H9 (cell line): Measurements from ENCODE around the gene CCDC40. TPM values are rescaled to one million over a fixed set of nuclear protein-coding genes. Genes with fewer than 3 reads are reported as not detected.

Experiments
- DNase-seq: peaks from one replicate; pipeline ENCODE4 v3.0.0-alpha.2; 2017
- H2AFZ ChIP-seq: one replicate; pipeline ENCODE4 v1.6.1; 2013; ENCODE audit warnings: mild to moderate bottlenecking, low read length, control low read depth, moderate library complexity
- H2AK5ac ChIP-seq: 2 replicates; pipeline ENCODE4 v1.6.1; 2013; ENCODE audit warnings: low read length, control low read depth, mixed read lengths; ENCODE audit not compliant: insufficient read length
- H2BK120ac ChIP-seq: one replicate; pipeline ENCODE4 v1.6.1; 2013; ENCODE audit warnings: low read depth, mild to moderate bottlenecking, low read length, control low read depth, inconsistent platforms; ENCODE audit not compliant: poor library complexity, severe bottlenecking
- H2BK12ac ChIP-seq: 2 replicates; pipeline ENCODE4 v1.6.1; 2013; ENCODE audit warnings: low read length, control low read depth, mixed read lengths, low read depth; ENCODE audit not compliant: insufficient read length
- H2BK15ac ChIP-seq: 2 replicates; pipeline ENCODE4 v1.6.1; 2013; ENCODE audit warnings: low read depth, low read length, control low read depth
- H2BK20ac ChIP-seq: one replicate; pipeline ENCODE4 v1.6.1; 2013; ENCODE audit warnings: low read depth, mild to moderate bottlenecking, low read length, control low read depth, inconsistent platforms; ENCODE audit not compliant: poor library complexity, severe bottlenecking
- H2BK5ac ChIP-seq: 2 replicates; pipeline ENCODE4 v1.6.1; 2013; ENCODE audit warnings: low read length, control low read depth, mixed read lengths; ENCODE audit not compliant: insufficient read length
- H3K14ac ChIP-seq: 2 replicates; pipeline ENCODE4 v1.6.1; 2013; ENCODE audit warnings: low read length, control low read depth; ENCODE audit not compliant: insufficient read depth
- H3K18ac ChIP-seq: 2 replicates; pipeline ENCODE4 v1.6.1; 2013; ENCODE audit warnings: low read depth, mild to moderate bottlenecking, mixed read lengths, low read length, control low read depth; ENCODE audit not compliant: insufficient read length
- H3K23ac ChIP-seq: 2 replicates; pipeline ENCODE4 v1.6.1; 2013; ENCODE audit warnings: low read length, control low read depth, mixed read lengths, low read depth; ENCODE audit not compliant: insufficient read length
- H3K23me2 ChIP-seq: 2 replicates; pipeline ENCODE4 v1.6.1; 2013; ENCODE audit warnings: low read depth, mild to moderate bottlenecking, mixed read lengths, low read length, control low read depth; ENCODE audit not compliant: insufficient read length, poor library complexity, severe bottlenecking
- H3K27ac ChIP-seq: 2 replicates; pipeline ENCODE4 v1.5.1; 2013; ENCODE audit warnings: low read length, control low read depth, mixed read lengths, low read depth; ENCODE audit not compliant: insufficient read length
- H3K27me3 ChIP-seq: 2 replicates; pipeline ENCODE4 v1.6.1; 2013; ENCODE audit warnings: low read length, control low read depth, inconsistent platforms; ENCODE audit not compliant: insufficient read depth
- H3K4ac ChIP-seq: 2 replicates; pipeline ENCODE4 v1.6.1; 2013; ENCODE audit warnings: low read depth, mild to moderate bottlenecking, control low read depth, inconsistent platforms, low read length, moderate library complexity
- H3K4me1 ChIP-seq: 2 replicates; pipeline ENCODE4 v1.6.1; 2013; ENCODE audit warnings: low read length, control low read depth, inconsistent platforms; ENCODE audit not compliant: insufficient read depth
- H3K4me2 ChIP-seq: 2 replicates; pipeline ENCODE4 v1.6.1; 2013; ENCODE audit warnings: low read length, control low read depth, mixed read lengths; ENCODE audit not compliant: insufficient read length, insufficient read depth
- H3K56ac ChIP-seq: 2 replicates; pipeline ENCODE4 v1.6.1; 2013; ENCODE audit warnings: low read depth, mild to moderate bottlenecking, mixed read lengths, low read length, control low read depth; ENCODE audit not compliant: insufficient read length
- H3K79me1 ChIP-seq: 2 replicates; pipeline ENCODE4 v1.6.1; 2013; ENCODE audit warnings: low read depth, mild to moderate bottlenecking, moderate library complexity, low read length, control low read depth, inconsistent platforms; ENCODE audit not compliant: insufficient read depth, poor library complexity, severe bottlenecking
- H3K79me2 ChIP-seq: 2 replicates; pipeline ENCODE4 v1.6.1; 2013; ENCODE audit warnings: low read length, control low read depth, inconsistent platforms; ENCODE audit not compliant: insufficient read depth
- H3K9ac ChIP-seq: 2 replicates; pipeline ENCODE4 v1.6.1; 2013; ENCODE audit warnings: low read length, control low read depth, mixed read lengths; ENCODE audit not compliant: insufficient read length; ENCODE audit errors: extremely low read depth
- H3K9me3 ChIP-seq: one replicate; pipeline ENCODE4 v1.6.1; 2013; ENCODE audit warnings: low read depth, low read length, inconsistent platforms; ENCODE audit not compliant: control insufficient read depth
- H3T11ph ChIP-seq: one replicate; pipeline ENCODE4 v1.6.1; 2013; ENCODE audit warnings: mild to moderate bottlenecking, low read length, control low read depth, inconsistent platforms
- H4K20me1 ChIP-seq: one replicate; pipeline ENCODE4 v1.6.1; 2013; ENCODE audit not compliant: control insufficient read depth, insufficient read length, insufficient read depth
- H4K5ac ChIP-seq: 2 replicates; pipeline ENCODE4 v1.6.1; 2013; ENCODE audit warnings: low read depth, mild to moderate bottlenecking, mixed read lengths, low read length, control low read depth; ENCODE audit not compliant: insufficient read length
- H4K8ac ChIP-seq: replicated peaks from 2 replicates; pipeline ENCODE4 v1.6.1; 2013; ENCODE audit warnings: low read length, control low read depth, mixed read lengths, low read depth; ENCODE audit not compliant: insufficient read length
- H4K91ac ChIP-seq: 2 replicates; pipeline ENCODE4 v1.6.1; 2013; ENCODE audit warnings: low read depth, mild to moderate bottlenecking, moderate library complexity, mixed read lengths, low read length, control low read depth; ENCODE audit not compliant: insufficient read length
- H3K27ac Mint-ChIP-seq, 3 experiments: 2 replicates in 2 of 3; 3 replicates in 1 of 3; pipeline ENCODE4 v1.8.0; 2020 to 2021; ENCODE audit warnings: mixed read lengths in 3 of 3, mild to moderate bottlenecking in 1 of 3, moderate library complexity in 1 of 3
- H3K27me3 Mint-ChIP-seq: 2 replicates; pipeline ENCODE4 v1.8.0; 2021; ENCODE audit warnings: low read depth, mild to moderate bottlenecking, moderate library complexity, mixed read lengths
- H3K36me3 Mint-ChIP-seq, 3 experiments: 2 replicates in 2 of 3; 3 replicates in 1 of 3; pipeline ENCODE4 v1.8.0; 2020 to 2021; ENCODE audit warnings: low read depth in 3 of 3, mixed read lengths in 3 of 3; ENCODE audit not compliant: insufficient read depth in 1 of 3
- H3K4me1 Mint-ChIP-seq, 2 experiments: 2 replicates each; pipeline ENCODE4 v1.8.0; 2020; ENCODE audit warnings: mixed read lengths in 2 of 2
- H3K4me3 Mint-ChIP-seq, 2 experiments: 2 replicates in 1 of 2; 3 replicates in 1 of 2; pipeline ENCODE4 v1.8.0; 2020 to 2021; ENCODE audit warnings: mild to moderate bottlenecking in 2 of 2, mixed read lengths in 2 of 2, moderate library complexity in 1 of 2
- H3K9me3 Mint-ChIP-seq, 2 experiments: 2 replicates in 1 of 2; 3 replicates in 1 of 2; pipeline ENCODE4 v1.8.0; 2020; ENCODE audit warnings: mild to moderate bottlenecking in 2 of 2, mixed read lengths in 2 of 2, moderate library complexity in 1 of 2
- CTCF ChIP-seq: fragments of 200-600 bp; sonication (generic); conservative IDR thresholded peaks from 3 replicates; pipeline ENCODE4 v1.8.0; 2021; ENCODE audit warnings: antibody characterized with exemption, mild to moderate bottlenecking
- WGBS: extraction: QIAGEN DNeasy Blood & Tissue Kit; methylation state at CpG from one replicate; pipeline ENCODE4 v1.1.7; 2013; ENCODE audit warnings: missing lambda C conversion rate, low lambda C conversion rate, mixed read lengths; ENCODE audit not compliant: insufficient read length; ENCODE audit errors: extremely low coverage; 5-methylcytosine and 5-hydroxymethylcytosine counted together
- total RNA-seq: library from RNA; stranded (reverse); gene quantifications from 2 replicates; pipeline ENCODE4 v1.2.1, GENCODE V29; 2021

CCDC40 gene
- total RNA-seq, 1 experiment from 2014 or later = 8.9 TPM

GRCh38 chr17:80000136-80000535 lies 36.3 kb upstream of the CCDC40 start:
- Mint-ChIP-seq H3K9me3 (no peaks in the 10 kb centered on the region), H3K4me1 (peaks cover 6 to 10% of the 10 kb centered on the region in 2 experiments), H3K4me3 (no peak overlapping the region), H3K36me3 (peaks cover 22 to 34% (median 31%) of the 10 kb centered on the region in 3 experiments), H3K27ac (no peak overlapping the region), H3K27me3 (no peaks in the 10 kb centered on the region)
- H2BK5ac ChIP-seq = no peak overlapping the region
- H4K91ac ChIP-seq = no peak overlapping the region
- no peaks in the 10 kb centered on the region for H3K79me1 ChIP-seq
- no peaks in the 10 kb centered on the region for H3K23me2 ChIP-seq
- H4K20me1 ChIP-seq = no peaks in the 10 kb centered on the region
- no peak overlapping the region for H3K18ac ChIP-seq
- no peak overlapping the region for H4K5ac ChIP-seq
- no peak overlapping the region for H2AK5ac ChIP-seq
- H3K4ac ChIP-seq = no peak overlapping the region
- no peak overlapping the region for H3K23ac ChIP-seq
- H3T11ph ChIP-seq = no peak overlapping the region
- no peak overlapping the region for H2BK15ac ChIP-seq
- H2AFZ ChIP-seq = no peak overlapping the region
- H3K4me1 ChIP-seq = no peaks in the 10 kb centered on the region
- TF ChIP-seq CTCF = no peak
- no peak overlapping the region for H2BK12ac ChIP-seq
- H2BK20ac ChIP-seq = no peak overlapping the region
- H3K27me3 ChIP-seq = no peaks in the 10 kb centered on the region
- H3K27ac ChIP-seq = no peak overlapping the region
- H4K8ac ChIP-seq = no peak overlapping the region
- H3K79me2 ChIP-seq = no peaks in the 10 kb centered on the region
- no peak overlapping the region for H3K4me2 ChIP-seq
- no peak overlapping the region for H3K9ac ChIP-seq
- no peak overlapping the region for H3K14ac ChIP-seq
- no peak overlapping the region for H3K56ac ChIP-seq
- DNase-seq = no peak
- WGBS = no CpG with 5 or more reads among the region's 7 CpGs
- no peak overlapping the region for H2BK120ac ChIP-seq
- no peaks in the 10 kb centered on the region for H3K9me3 ChIP-seq
